Measurements from ENCODE around the gene CKLF.

The CKLF gene

DNA sequence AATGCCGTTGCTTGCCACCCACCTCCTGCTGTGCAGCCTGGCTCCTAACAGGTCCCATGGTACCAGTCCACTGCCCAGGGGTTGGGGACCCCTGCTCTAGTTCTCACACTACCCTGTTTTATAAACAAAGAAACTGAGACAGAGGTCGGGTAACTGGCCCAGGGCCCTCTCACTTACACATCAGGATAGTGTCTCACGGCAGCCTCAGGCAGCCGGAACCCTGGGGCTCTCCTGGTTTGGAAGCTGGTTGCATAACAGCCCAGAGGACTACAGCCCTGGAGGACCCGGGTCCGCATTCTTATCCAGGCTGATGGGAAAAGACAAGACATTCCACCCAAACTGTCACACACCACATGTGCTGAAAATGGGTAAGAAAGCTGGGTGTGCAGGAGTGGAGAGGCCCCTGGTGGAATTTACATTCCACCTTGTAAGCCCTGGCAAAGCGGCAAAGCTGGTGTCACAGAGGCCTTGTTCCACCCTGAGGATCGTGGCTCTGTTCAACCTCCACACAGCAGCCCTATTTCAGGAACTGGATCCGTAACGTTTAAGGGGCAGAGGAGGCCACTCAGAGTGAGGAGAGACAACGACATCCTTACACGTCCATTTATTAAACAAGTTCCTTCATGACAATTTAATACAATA lies 61.9 kb downstream of the CKLF start:
- Histone ChIP-seq H3K9ac (ENCODE audit: low read length) (no peak overlapping the region), H3K4me1 (ENCODE audit: control insufficient read depth, insufficient read depth, low read length) (peaks cover 5% of the 10 kb centered on the region), H3K27me3 (ENCODE audit: control insufficient read depth, insufficient read depth, low read length) (no peaks in the 10 kb centered on the region), H3K4me3 (ENCODE audit: low read length) (no peak overlapping the region), H3K27ac (ENCODE audit: low read depth, low read length) (no peak overlapping the region), H3K36me3 (ENCODE audit: control insufficient read depth, insufficient read depth, low read length) (peaks cover 18% of the 10 kb centered on the region)

Data from rectal smooth muscle tissue (tissue), 1 donor.